ENCODE data around the gene AMBRA1.
A peak's percentile ranks its signal among the peaks of the same experiment; 100 is the strongest.

The AMBRA1 gene

DNA sequence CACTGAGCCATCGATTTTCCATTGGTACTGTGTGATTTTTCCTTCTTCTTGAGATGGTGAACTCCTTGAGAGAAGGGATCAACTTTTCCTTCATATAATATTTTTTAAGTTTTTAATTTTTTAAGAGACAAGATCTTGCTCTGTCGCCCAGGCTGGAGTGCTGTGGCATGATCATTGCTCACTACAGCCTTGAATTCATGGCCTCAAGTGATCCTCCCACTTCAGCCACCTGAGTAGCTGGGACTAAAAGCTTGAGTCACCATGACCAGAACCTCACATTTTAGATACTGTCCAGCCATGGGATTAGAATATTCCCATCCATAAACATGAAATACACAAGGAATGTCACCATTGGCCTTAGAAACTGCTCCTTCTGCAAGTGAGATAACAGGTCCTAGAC is 135.3 kb downstream of the AMBRA1 start:
- H3K23ac ChIP-seq (ENCODE audit: low read length in 2 of 2), result no peak overlapping the region
- H3K14ac ChIP-seq (ENCODE audit: low read length in 2 of 2), result no peak overlapping the region
- no peak overlapping the region for H2AFZ ChIP-seq (ENCODE audit: low read depth, low read length)
- H3K4me2 ChIP-seq (ENCODE audit: low read length, poor library complexity, severe bottlenecking), result no peak overlapping the region
- H3K4ac ChIP-seq (ENCODE audit: low read depth in 1 of 2, low read length in 2 of 2), result no peak overlapping the region
- no peak overlapping the region for H3K4me3 ChIP-seq (ENCODE audit: insufficient read depth in 1 of 2, low read depth in 1 of 2, low read length in 2 of 2)
- no peaks in the 10 kb centered on the region for H3K4me1 ChIP-seq (ENCODE audit: control insufficient read depth, insufficient read depth, low read depth, low read length)
- no peak overlapping the region for H4K91ac ChIP-seq (ENCODE audit: low read length)
- H3K36me3 ChIP-seq (ENCODE audit: control insufficient read depth in 1 of 2, insufficient read depth in 2 of 2, low read depth in 1 of 2, low read length in 2 of 2), result no peaks in the 10 kb centered on the region
- 90% methylated on average over 1 of the region's 2 CpGs for WGBS
- no peaks in the 10 kb centered on the region for H3K27me3 ChIP-seq (ENCODE audit: control insufficient read depth in 1 of 2, insufficient read depth in 1 of 2, low read length in 2 of 2)
- no peak overlapping the region for H3K9ac ChIP-seq (ENCODE audit: low read length)
- DNase-seq, result no peak
- H2BK5ac ChIP-seq (ENCODE audit: low read depth, low read length, poor library complexity, severe bottlenecking), result no peak overlapping the region
- no peaks in the 10 kb centered on the region for H3K9me3 ChIP-seq (ENCODE audit: control insufficient read depth, low read length)
- no peak overlapping the region for H3K18ac ChIP-seq (ENCODE audit: low read depth in 1 of 2, low read length in 2 of 2)
- H2AK5ac ChIP-seq (ENCODE audit: low read length, severe bottlenecking), result no peak overlapping the region
- H3K27ac ChIP-seq (ENCODE audit: low read length, poor library complexity, severe bottlenecking), result no peak overlapping the region
- no peak overlapping the region for H2BK12ac ChIP-seq (ENCODE audit: low read length in 2 of 2)
- H2BK120ac ChIP-seq (ENCODE audit: low read depth, low read length), result no peak overlapping the region
- no peak overlapping the region for H2BK15ac ChIP-seq (ENCODE audit: low read depth, poor library complexity, severe bottlenecking)
- no peak overlapping the region for H4K8ac ChIP-seq (ENCODE audit: low read length)
- H3K79me1 ChIP-seq (replicated peaks; ENCODE audit: low read length, poor library complexity, severe bottlenecking), result peaks cover 35% of the 10 kb centered on the region

DNA sequence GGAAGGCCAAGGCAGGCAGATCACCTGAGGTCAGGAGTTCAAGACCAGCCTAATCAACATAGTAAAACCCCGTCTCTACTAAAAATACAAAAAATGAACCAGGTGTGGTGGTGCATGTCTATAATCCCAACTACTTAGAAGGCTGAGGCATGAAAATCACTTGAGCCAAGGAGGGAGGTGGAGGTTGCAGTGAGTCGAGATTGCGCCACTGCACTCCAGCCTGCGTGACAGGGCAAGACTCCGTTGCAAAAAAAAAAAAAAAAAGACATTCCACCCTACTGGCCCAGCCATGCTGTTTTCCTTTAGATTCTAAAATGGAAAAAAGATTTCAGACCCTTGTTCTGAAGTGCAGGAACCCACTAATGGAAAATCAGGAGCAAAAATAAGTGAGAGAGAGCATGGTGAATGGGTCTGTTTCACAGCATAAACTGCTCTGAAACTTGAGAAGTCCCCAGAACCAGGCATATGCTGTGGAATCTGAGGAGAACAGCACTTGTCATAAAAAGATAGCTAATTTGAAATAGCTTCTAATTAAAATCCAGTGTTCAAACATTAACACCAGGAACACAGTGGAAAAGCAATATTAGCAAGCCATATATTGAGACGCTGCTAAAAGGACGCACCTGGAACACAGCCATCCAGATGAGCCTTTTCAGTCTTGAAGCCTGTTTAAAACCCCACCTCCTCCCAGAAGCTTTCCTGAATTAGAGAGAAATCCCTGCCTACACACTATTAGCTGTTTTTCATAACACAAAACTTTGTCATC is 136.0 kb downstream of the AMBRA1 start:
- WGBS, result 81% methylated on average over 3 of the region's 7 CpGs
- Histone ChIP-seq H3K27me3 (ENCODE audit: control insufficient read depth in 1 of 2, insufficient read depth in 1 of 2, low read length in 2 of 2) (no peaks in the 10 kb centered on the region), H3K79me1 (replicated peaks; ENCODE audit: low read length, poor library complexity, severe bottlenecking) (peaks cover 36% of the 10 kb centered on the region), H3K4me3 (ENCODE audit: insufficient read depth in 1 of 2, low read depth in 1 of 2, low read length in 2 of 2) (no peak overlapping the region), H3K18ac (ENCODE audit: low read depth in 1 of 2, low read length in 2 of 2) (no peak overlapping the region), H3K9me3 (ENCODE audit: control insufficient read depth, low read length) (no peaks in the 10 kb centered on the region), H3K36me3 (ENCODE audit: control insufficient read depth in 1 of 2, insufficient read depth in 2 of 2, low read depth in 1 of 2, low read length in 2 of 2) (no peaks in the 10 kb centered on the region), H3K4ac (ENCODE audit: low read depth in 1 of 2, low read length in 2 of 2) (no peak overlapping the region), H3K4me2 (ENCODE audit: low read length, poor library complexity, severe bottlenecking) (no peak overlapping the region), H3K9ac (ENCODE audit: low read length) (no peak overlapping the region), H2BK120ac (ENCODE audit: low read depth, low read length) (no peak overlapping the region), H2BK5ac (ENCODE audit: low read depth, low read length, poor library complexity, severe bottlenecking) (no peak overlapping the region), H2AFZ (ENCODE audit: low read depth, low read length) (no peak overlapping the region), H3K4me1 (ENCODE audit: control insufficient read depth, insufficient read depth, low read depth, low read length) (no peaks in the 10 kb centered on the region), H2BK15ac (ENCODE audit: low read depth, poor library complexity, severe bottlenecking) (no peak overlapping the region), H4K8ac (ENCODE audit: low read length) (no peak overlapping the region), H3K14ac (ENCODE audit: low read length in 2 of 2) (no peak overlapping the region), H3K27ac (ENCODE audit: low read length, poor library complexity, severe bottlenecking) (no peak overlapping the region), H3K23ac (ENCODE audit: low read length in 2 of 2) (no peak overlapping the region), H2BK12ac (ENCODE audit: low read length in 2 of 2) (no peak overlapping the region), H4K91ac (ENCODE audit: low read length) (no peak overlapping the region), H2AK5ac (ENCODE audit: low read length, severe bottlenecking) (no peak overlapping the region)
- DNase-seq, result peak; percentile 44

GRCh38 chr11:46457021-46457420 is 136.8 kb downstream of the AMBRA1 start:
- Histone ChIP-seq H3K9ac (ENCODE audit: low read length) (no peak overlapping the region), H3K27ac (ENCODE audit: low read length, poor library complexity, severe bottlenecking) (no peak overlapping the region), H3K18ac (ENCODE audit: low read depth in 1 of 2, low read length in 2 of 2) (no peak overlapping the region), H2BK5ac (ENCODE audit: low read depth, low read length, poor library complexity, severe bottlenecking) (no peak overlapping the region), H2BK12ac (ENCODE audit: low read length in 2 of 2) (no peak overlapping the region), H3K4me2 (ENCODE audit: low read length, poor library complexity, severe bottlenecking) (no peak overlapping the region), H4K8ac (ENCODE audit: low read length) (no peak overlapping the region), H4K91ac (ENCODE audit: low read length) (no peak overlapping the region), H3K4me1 (ENCODE audit: control insufficient read depth, insufficient read depth, low read depth, low read length) (no peaks in the 10 kb centered on the region), H2AFZ (ENCODE audit: low read depth, low read length) (no peak overlapping the region), H3K36me3 (ENCODE audit: control insufficient read depth in 1 of 2, insufficient read depth in 2 of 2, low read depth in 1 of 2, low read length in 2 of 2) (no peaks in the 10 kb centered on the region), H2AK5ac (ENCODE audit: low read length, severe bottlenecking) (no peak overlapping the region), H3K27me3 (ENCODE audit: control insufficient read depth in 1 of 2, insufficient read depth in 1 of 2, low read length in 2 of 2) (no peaks in the 10 kb centered on the region), H3K14ac (ENCODE audit: low read length in 2 of 2) (no peak overlapping the region), H3K4me3 (ENCODE audit: insufficient read depth in 1 of 2, low read depth in 1 of 2, low read length in 2 of 2) (no peak overlapping the region), H2BK120ac (ENCODE audit: low read depth, low read length) (no peak overlapping the region), H2BK15ac (ENCODE audit: low read depth, poor library complexity, severe bottlenecking) (no peak overlapping the region), H3K23ac (ENCODE audit: low read length in 2 of 2) (no peak overlapping the region), H3K79me1 (replicated peaks; ENCODE audit: low read length, poor library complexity, severe bottlenecking) (peaks cover 36% of the 10 kb centered on the region), H3K4ac (ENCODE audit: low read depth in 1 of 2, low read length in 2 of 2) (no peak overlapping the region), H3K9me3 (ENCODE audit: control insufficient read depth, low read length) (no peaks in the 10 kb centered on the region)
- 100% methylated on average over 2 of the region's 3 CpGs for WGBS
- no peak for DNase-seq

DNA sequence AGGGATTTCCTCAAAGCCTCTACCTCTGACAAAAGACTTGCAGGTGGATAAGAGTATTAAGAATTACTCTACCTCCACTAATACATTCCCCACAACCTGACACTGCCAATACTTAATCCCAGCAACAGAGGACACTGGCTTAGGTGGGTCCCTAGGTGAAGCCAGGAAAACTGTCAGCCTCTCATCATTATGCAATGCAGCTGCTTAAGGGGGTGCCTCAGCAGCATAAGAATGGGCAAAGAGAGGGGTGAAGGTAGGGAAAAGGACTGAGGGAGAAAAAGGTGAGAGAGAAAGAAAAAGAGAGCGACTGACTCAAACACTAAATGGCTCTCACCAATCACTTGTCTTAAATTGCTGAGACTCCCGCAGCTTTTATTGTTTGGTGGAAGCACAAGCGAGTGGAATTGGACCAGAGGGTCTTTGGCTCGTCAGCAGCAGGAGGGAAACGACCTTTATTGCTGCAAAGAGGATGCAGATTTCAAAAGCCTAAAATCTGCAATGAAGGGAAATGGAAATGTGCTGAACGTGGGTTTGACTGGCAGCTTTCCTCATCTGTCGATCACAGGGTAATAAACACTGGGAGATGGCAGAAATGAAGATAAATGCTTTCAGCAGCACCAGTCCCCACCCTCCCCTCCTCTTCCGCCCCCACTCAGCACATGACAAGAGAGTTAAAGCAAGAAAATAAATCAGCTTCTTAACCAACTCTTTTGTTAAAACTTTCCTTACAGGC is 137.4 kb downstream of the AMBRA1 start:
- no peak overlapping the region for H2BK120ac ChIP-seq (ENCODE audit: low read depth, low read length)
- no peak for DNase-seq
- H4K91ac ChIP-seq (ENCODE audit: low read length), result no peak overlapping the region
- H3K23ac ChIP-seq (ENCODE audit: low read length in 2 of 2), result peak overlapping the region in 1 of 2 experiments; percentile 59
- 47% methylated on average over 8 of the region's 8 CpGs for WGBS
- peaks cover 34% of the 10 kb centered on the region for H3K79me1 ChIP-seq (replicated peaks; ENCODE audit: low read length, poor library complexity, severe bottlenecking)
- H3K4me2 ChIP-seq (ENCODE audit: low read length, poor library complexity, severe bottlenecking), result no peak overlapping the region
- H2BK12ac ChIP-seq (ENCODE audit: low read length in 2 of 2), result no peak overlapping the region
- no peak overlapping the region for H2AFZ ChIP-seq (ENCODE audit: low read depth, low read length)
- H3K27me3 ChIP-seq (ENCODE audit: control insufficient read depth in 1 of 2, insufficient read depth in 1 of 2, low read length in 2 of 2), result no peaks in the 10 kb centered on the region
- H3K4ac ChIP-seq (ENCODE audit: low read depth in 1 of 2, low read length in 2 of 2), result no peak overlapping the region
- no peaks in the 10 kb centered on the region for H3K4me1 ChIP-seq (ENCODE audit: control insufficient read depth, insufficient read depth, low read depth, low read length)
- H3K4me3 ChIP-seq (ENCODE audit: insufficient read depth in 1 of 2, low read depth in 1 of 2, low read length in 2 of 2), result no peak overlapping the region
- H3K18ac ChIP-seq (ENCODE audit: low read depth in 1 of 2, low read length in 2 of 2), result no peak overlapping the region
- no peak overlapping the region for H4K8ac ChIP-seq (ENCODE audit: low read length)
- H3K27ac ChIP-seq (ENCODE audit: low read length, poor library complexity, severe bottlenecking), result no peak overlapping the region
- H3K9me3 ChIP-seq (ENCODE audit: control insufficient read depth, low read length), result no peaks in the 10 kb centered on the region
- no peak overlapping the region for H2BK15ac ChIP-seq (ENCODE audit: low read depth, poor library complexity, severe bottlenecking)
- H2AK5ac ChIP-seq (ENCODE audit: low read length, severe bottlenecking), result no peak overlapping the region
- H3K14ac ChIP-seq (ENCODE audit: low read length in 2 of 2), result no peak overlapping the region
- H3K36me3 ChIP-seq (ENCODE audit: control insufficient read depth in 1 of 2, insufficient read depth in 2 of 2, low read depth in 1 of 2, low read length in 2 of 2), result no peaks in the 10 kb centered on the region
- no peak overlapping the region for H2BK5ac ChIP-seq (ENCODE audit: low read depth, low read length, poor library complexity, severe bottlenecking)
- H3K9ac ChIP-seq (ENCODE audit: low read length), result no peak overlapping the region
